Effector memory CD8-positive, alpha-beta T cell (primary cell): ENCODE measurements around the gene GSX1.

ENCODE experiments used
- ATAC-seq: fragments of 150-1000 bp; cut with Tn5 transposase; replicated peaks from 2 replicates; pipeline ENCODE4 v1.10.0; 2021; ENCODE audit warnings: mild to moderate bottlenecking, moderate library complexity
- DNase-seq, 3 experiments: peaks; one replicate each; pipeline ENCODE4 v3.0.0; 2021
- H3K27ac Mint-ChIP-seq, 2 donors: one replicate each; pipeline ENCODE4 v1.8.0; 2022; ENCODE audit warnings: mild to moderate bottlenecking in 2 of 2, mixed read lengths in 2 of 2, moderate library complexity in 2 of 2
- H3K27me3 Mint-ChIP-seq, 2 donors: one replicate each; pipeline ENCODE4 v1.8.0; 2022; ENCODE audit warnings: mixed read lengths in 2 of 2
- H3K36me3 Mint-ChIP-seq: one replicate; pipeline ENCODE4 v1.8.0; 2022; ENCODE audit warnings: mild to moderate bottlenecking, moderate library complexity, mixed read lengths; ENCODE audit not compliant: insufficient read depth
- H3K4me1 Mint-ChIP-seq, 2 donors: one replicate each; pipeline ENCODE4 v1.8.0; 2022; ENCODE audit warnings: low read depth in 2 of 2, mixed read lengths in 2 of 2
- H3K4me3 Mint-ChIP-seq, 2 donors: one replicate each; pipeline ENCODE4 v1.8.0; 2022; ENCODE audit warnings: mild to moderate bottlenecking in 2 of 2, mixed read lengths in 2 of 2, moderate library complexity in 2 of 2
- H3K9me3 Mint-ChIP-seq, 2 donors: one replicate each; pipeline ENCODE4 v1.8.0; 2022; ENCODE audit warnings: mixed read lengths in 2 of 2

GSX1 gene

DNA sequence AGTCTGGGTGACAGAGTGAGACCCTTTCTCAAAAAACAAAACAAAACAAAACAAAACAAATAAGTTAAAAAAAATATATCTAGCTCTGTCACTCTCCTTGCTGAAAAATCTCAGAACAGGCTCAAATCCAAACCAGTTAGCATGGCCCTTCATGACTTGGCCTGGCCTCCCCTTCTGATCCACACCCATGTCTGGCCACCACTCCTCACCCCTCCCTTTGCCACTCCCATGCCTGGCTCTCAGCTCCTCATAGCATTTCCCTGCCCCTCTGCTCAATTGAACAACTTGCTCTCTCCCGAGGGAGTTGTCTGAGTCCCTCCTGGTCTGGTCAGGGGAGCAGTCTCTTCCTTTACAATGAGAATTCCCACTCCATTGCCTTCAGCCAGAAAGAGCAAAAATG lies 4.0 kb upstream of the GSX1 start:
- ATAC-seq: no peak
- DNase-seq: no peak
- peaks cover 25 to 28% of the 10 kb centered on the region in 2 donors for H3K4me1 Mint-ChIP-seq
- H3K27ac Mint-ChIP-seq: no peak overlapping the region
- H3K27me3 Mint-ChIP-seq: peaks cover 56 to 85% of the 10 kb centered on the region in 2 donors
- no peak overlapping the region for H3K4me3 Mint-ChIP-seq
- peaks cover 4 to 5% of the 10 kb centered on the region in 2 donors for H3K9me3 Mint-ChIP-seq
- H3K36me3 Mint-ChIP-seq: peaks cover 6% of the 10 kb centered on the region

GRCh38 chr13:27789153-27789494 lies 3.2 kb upstream of the GSX1 start:
- DNase-seq (no peak), ATAC-seq (peak; percentile 34)
- Mint-ChIP-seq H3K4me3 (peak overlapping the region; percentile 60 to 88), H3K36me3 (peaks cover 6% of the 10 kb centered on the region), H3K27me3 (peaks cover 65 to 86% of the 10 kb centered on the region in 2 donors), H3K4me1 (peaks cover 25 to 28% of the 10 kb centered on the region in 2 donors), H3K9me3 (peaks cover 4 to 5% of the 10 kb centered on the region in 2 donors), H3K27ac (no peak overlapping the region)

DNA sequence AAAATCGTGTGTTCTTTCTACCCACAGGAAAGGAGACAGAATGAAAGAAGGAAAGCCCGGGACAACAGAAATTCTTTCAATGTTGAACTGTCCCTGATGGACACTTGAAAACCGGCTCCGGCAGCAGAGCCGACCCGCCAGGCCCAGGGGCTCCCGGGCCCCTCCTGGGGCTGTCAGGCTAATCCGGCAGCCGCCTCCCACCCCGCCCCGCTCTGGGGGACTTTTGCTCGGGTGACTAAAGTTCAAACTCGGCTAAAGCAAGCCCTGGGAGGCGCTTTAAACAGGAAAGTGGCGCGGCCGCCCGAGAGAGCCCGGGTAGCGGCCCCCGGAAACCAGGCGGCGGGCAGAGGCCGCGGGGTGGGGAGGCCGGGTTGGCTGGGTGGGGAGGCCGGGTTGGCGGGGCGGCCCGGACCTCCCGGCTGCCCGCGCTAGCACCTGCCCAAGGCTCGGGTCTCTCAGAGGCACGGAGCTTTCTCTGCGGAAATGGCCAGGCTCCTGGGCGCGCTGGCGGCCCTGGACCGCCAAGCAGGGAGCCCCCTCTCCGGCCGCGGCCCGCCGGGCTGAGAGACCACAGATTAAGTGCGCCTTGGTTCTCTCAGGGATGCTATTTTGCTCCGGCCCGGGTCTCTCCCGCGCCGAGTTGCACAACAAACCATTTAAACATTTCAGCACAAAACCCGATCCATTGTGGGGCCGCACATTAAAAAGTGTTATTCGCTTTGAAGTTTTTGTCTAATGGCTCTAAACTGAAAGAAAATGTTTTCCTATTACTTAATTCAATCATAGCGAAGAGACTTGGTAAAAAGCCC lies 2.6 kb upstream of the GSX1 start:
- peaks cover 71 to 92% of the 10 kb centered on the region in 2 donors for H3K27me3 Mint-ChIP-seq
- peaks cover 4 to 5% of the 10 kb centered on the region in 2 donors for H3K9me3 Mint-ChIP-seq
- H3K4me1 Mint-ChIP-seq: peaks cover 27 to 31% of the 10 kb centered on the region in 2 donors
- peaks cover 9% of the 10 kb centered on the region for H3K36me3 Mint-ChIP-seq
- DNase-seq: peak in 1 of 3 experiments; percentile 5
- peak; percentile 45 for ATAC-seq
- no peak overlapping the region for H3K27ac Mint-ChIP-seq
- H3K4me3 Mint-ChIP-seq: peak overlapping the region; percentile 88 to 89

- no peak overlapping the region for H3K27ac Mint-ChIP-seq
- ATAC-seq (no peak), DNase-seq (no peak)
- H3K27me3 Mint-ChIP-seq: peaks cover 79 to 94% of the 10 kb centered on the region in 2 donors
- H3K4me1 Mint-ChIP-seq: peaks cover 27 to 31% of the 10 kb centered on the region in 2 donors
- H3K4me3 Mint-ChIP-seq: peak overlapping the region; percentile 88 to 89
- peaks cover 9% of the 10 kb centered on the region for H3K36me3 Mint-ChIP-seq
- H3K9me3 Mint-ChIP-seq: peaks cover 4 to 5% of the 10 kb centered on the region in 2 donors
Observed at GRCh38 chr13:27790523-27790922, 1.8 kb upstream of the GSX1 start.

- Mint-ChIP-seq H3K27ac (no peak overlapping the region), H3K4me1 (peaks cover 28 to 31% of the 10 kb centered on the region in 2 donors)
- DNase-seq: no peak
Observed at GRCh38 chr13:27791146-27791900, 960 bp upstream of the GSX1 start.

GRCh38 chr13:27791901-27792392 lies 336 bp upstream of the GSX1 start:
- peaks cover 7% of the 10 kb centered on the region for H3K36me3 Mint-ChIP-seq
- peak overlapping the region; percentile 88 to 89 for H3K4me3 Mint-ChIP-seq
- DNase-seq: no peak
- peaks cover 4 to 5% of the 10 kb centered on the region in 2 donors for H3K9me3 Mint-ChIP-seq
- no peak overlapping the region for H3K27ac Mint-ChIP-seq
- H3K4me1 Mint-ChIP-seq: peaks cover 29 to 31% of the 10 kb centered on the region in 2 donors
- no peak for ATAC-seq
- H3K27me3 Mint-ChIP-seq: peaks cover 93 to 96% of the 10 kb centered on the region in 2 donors

More at GRCh38 chr13:27791146-27791900, 960 bp upstream of the GSX1 start:
- Mint-ChIP-seq H3K4me3 (peak overlapping the region; percentile 88 to 89), H3K27me3 (peaks cover 87 to 96% of the 10 kb centered on the region in 2 donors), H3K9me3 (peaks cover 4 to 5% of the 10 kb centered on the region in 2 donors), H3K36me3 (peaks cover 9% of the 10 kb centered on the region)
- ATAC-seq: no peak

GRCh38 chr13:27793507-27794367 lies 1.5 kb downstream of the GSX1 start:
- Mint-ChIP-seq H3K4me3 (peak overlapping the region; percentile 33), H3K27me3 (peaks cover 92 to 96% of the 10 kb centered on the region in 2 donors), H3K36me3 (peaks cover 6% of the 10 kb centered on the region), H3K9me3 (peaks cover 0 to 4% of the 10 kb centered on the region in 2 donors), H3K4me1 (peaks cover 25 to 31% of the 10 kb centered on the region in 2 donors), H3K27ac (no peak overlapping the region)
- ATAC-seq (no peak), DNase-seq (no peak)

DNA sequence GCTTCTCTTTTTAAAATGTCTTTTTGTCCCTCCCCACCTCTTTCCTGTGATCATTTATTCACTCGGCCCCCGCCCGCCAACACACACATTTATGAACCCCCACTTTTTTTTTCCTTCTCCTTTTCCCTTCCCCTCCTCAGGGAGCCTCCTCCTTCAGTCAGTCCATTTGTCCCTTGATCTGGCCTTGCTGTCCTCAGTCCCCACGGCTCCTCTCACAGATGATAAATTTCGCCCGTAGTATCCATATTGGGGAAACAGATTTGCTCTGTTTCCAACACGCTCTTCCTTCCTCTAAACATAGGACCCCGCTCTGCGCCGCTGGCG lies 2.0 kb downstream of the GSX1 start:
- ATAC-seq (no peak), DNase-seq (no peak)
- Mint-ChIP-seq H3K27ac (no peak overlapping the region), H3K36me3 (peaks cover 6% of the 10 kb centered on the region), H3K4me3 (peak overlapping the region; percentile 1 to 15), H3K9me3 (peaks cover 0 to 4% of the 10 kb centered on the region in 2 donors), H3K4me1 (peaks cover 22 to 26% of the 10 kb centered on the region in 2 donors), H3K27me3 (peaks cover 92 to 96% of the 10 kb centered on the region in 2 donors)

GRCh38 chr13:27794921-27795717 lies 2.8 kb downstream of the GSX1 start:
- peaks cover 96 to 100% of the 10 kb centered on the region in 2 donors for H3K27me3 Mint-ChIP-seq
- peaks cover 6% of the 10 kb centered on the region for H3K36me3 Mint-ChIP-seq
- H3K9me3 Mint-ChIP-seq: peaks cover 0 to 4% of the 10 kb centered on the region in 2 donors
- ATAC-seq (no peak), DNase-seq (no peak)
- peaks cover 22 to 24% of the 10 kb centered on the region in 2 donors for H3K4me1 Mint-ChIP-seq
- H3K4me3 Mint-ChIP-seq: no peak overlapping the region
- no peak overlapping the region for H3K27ac Mint-ChIP-seq

GRCh38 chr13:27795718-27796019 lies 3.4 kb downstream of the GSX1 start:
- DNase-seq (no peak), ATAC-seq (no peak)
- H3K27ac Mint-ChIP-seq: no peak overlapping the region
- H3K27me3 Mint-ChIP-seq: peaks cover 96 to 100% of the 10 kb centered on the region in 2 donors
- H3K4me1 Mint-ChIP-seq: peaks cover 19 to 20% of the 10 kb centered on the region in 2 donors
- H3K4me3 Mint-ChIP-seq: no peak overlapping the region
- peaks cover 0 to 4% of the 10 kb centered on the region in 2 donors for H3K9me3 Mint-ChIP-seq
- peaks cover 4% of the 10 kb centered on the region for H3K36me3 Mint-ChIP-seq

DNA sequence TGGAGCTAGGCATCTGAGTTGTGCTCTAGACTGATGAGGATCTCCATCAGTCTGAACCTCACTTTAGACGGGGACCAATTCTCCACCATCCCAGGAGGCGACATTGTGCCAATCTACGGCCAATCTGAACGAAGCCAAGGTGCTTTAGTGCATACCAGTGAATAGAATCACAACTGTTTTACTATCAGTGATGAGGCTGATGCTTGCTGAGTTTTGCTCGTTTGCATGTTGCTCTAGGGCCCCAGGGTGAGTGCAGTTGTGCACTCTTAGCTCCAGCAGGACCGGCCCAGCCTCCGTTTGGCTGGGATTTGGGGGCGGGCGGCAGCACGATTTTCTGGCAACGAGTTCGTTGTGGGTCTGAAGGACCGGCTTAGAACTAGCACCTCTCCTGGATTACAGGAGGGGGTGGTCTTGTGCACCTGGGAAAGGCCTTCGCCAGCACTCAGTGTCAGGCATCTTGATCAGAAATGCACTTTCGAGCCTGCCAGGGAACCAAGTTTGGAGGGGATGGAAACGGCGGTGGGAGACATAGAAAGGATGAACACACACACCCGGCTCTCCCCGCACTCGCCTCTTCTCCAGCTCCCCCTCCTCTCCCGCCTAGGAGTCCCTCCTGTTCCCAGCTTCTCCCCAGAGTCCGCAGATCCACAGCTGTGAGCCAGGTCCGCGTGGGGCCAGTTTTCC lies 4.4 kb downstream of the GSX1 start:
- peaks cover 3% of the 10 kb centered on the region for H3K36me3 Mint-ChIP-seq
- H3K27me3 Mint-ChIP-seq: peaks cover 96 to 100% of the 10 kb centered on the region in 2 donors
- ATAC-seq (no peak), DNase-seq (no peak)
- no peak overlapping the region for H3K27ac Mint-ChIP-seq
- H3K4me1 Mint-ChIP-seq: peaks cover 9 to 10% of the 10 kb centered on the region in 2 donors
- H3K9me3 Mint-ChIP-seq: peaks cover 0 to 3% of the 10 kb centered on the region in 2 donors
- no peak overlapping the region for H3K4me3 Mint-ChIP-seq

DNA sequence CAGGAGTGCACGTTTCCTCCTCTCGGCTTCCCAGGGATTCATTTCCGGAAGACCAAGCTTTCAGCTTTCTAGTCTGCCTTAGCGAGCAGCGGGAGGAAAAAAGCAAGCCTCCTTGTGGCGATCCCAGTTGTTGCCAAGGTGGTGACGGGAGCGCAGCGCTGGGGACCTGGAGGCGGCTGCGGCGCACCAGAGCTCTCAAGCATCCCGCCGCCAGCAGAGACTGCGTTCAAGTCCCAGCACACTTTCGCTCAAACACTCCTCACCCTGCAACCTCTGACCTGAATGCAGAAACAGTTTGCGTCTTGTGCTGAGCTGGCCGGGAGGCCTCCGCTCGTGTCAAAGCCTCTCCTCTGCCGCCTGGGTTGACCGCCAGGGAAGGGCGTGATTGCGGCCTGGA lies 4.9 kb downstream of the GSX1 start:
- H3K36me3 Mint-ChIP-seq: peaks cover 3% of the 10 kb centered on the region
- peaks cover 4 to 6% of the 10 kb centered on the region in 2 donors for H3K4me1 Mint-ChIP-seq
- DNase-seq (no peak), ATAC-seq (no peak)
- peaks cover 95 to 100% of the 10 kb centered on the region in 2 donors for H3K27me3 Mint-ChIP-seq
- no peak overlapping the region for H3K27ac Mint-ChIP-seq
- H3K4me3 Mint-ChIP-seq: no peak overlapping the region
- no peaks in the 10 kb centered on the region for H3K9me3 Mint-ChIP-seq
